Mucosa of stomach (tissue), 1 donor: ENCODE measurements around the gene AK1.
A peak's percentile ranks its signal among the peaks of the same experiment; 100 is the strongest.

Experiments used
- H3K27me3 ChIP-seq: one replicate; pipeline ENCODE4 v1.7.0; 2013; ENCODE audit warnings: mild to moderate bottlenecking, low read length; ENCODE audit not compliant: control insufficient read depth, insufficient read depth
- H3K36me3 ChIP-seq: one replicate; pipeline ENCODE4 v1.7.0; 2013; ENCODE audit warnings: low read length; ENCODE audit not compliant: control insufficient read depth, insufficient read depth
- H3K4me1 ChIP-seq: one replicate; pipeline ENCODE4 v1.7.0; 2013; ENCODE audit warnings: mild to moderate bottlenecking, low read length; ENCODE audit not compliant: control insufficient read depth, insufficient read depth
- H3K4me3 ChIP-seq: one replicate; pipeline ENCODE4 v1.7.0; 2013; ENCODE audit warnings: low read length
- H3K9ac ChIP-seq: one replicate; pipeline ENCODE4 v1.7.0; 2013; ENCODE audit warnings: mild to moderate bottlenecking, low read length, moderate library complexity
- H3K9me3 ChIP-seq: one replicate; pipeline ENCODE4 v1.7.0; 2013; ENCODE audit warnings: mild to moderate bottlenecking, low read length, moderate library complexity; ENCODE audit not compliant: control insufficient read depth
- donor health status: Pancreatic carcinoma.

AK1 gene

DNA sequence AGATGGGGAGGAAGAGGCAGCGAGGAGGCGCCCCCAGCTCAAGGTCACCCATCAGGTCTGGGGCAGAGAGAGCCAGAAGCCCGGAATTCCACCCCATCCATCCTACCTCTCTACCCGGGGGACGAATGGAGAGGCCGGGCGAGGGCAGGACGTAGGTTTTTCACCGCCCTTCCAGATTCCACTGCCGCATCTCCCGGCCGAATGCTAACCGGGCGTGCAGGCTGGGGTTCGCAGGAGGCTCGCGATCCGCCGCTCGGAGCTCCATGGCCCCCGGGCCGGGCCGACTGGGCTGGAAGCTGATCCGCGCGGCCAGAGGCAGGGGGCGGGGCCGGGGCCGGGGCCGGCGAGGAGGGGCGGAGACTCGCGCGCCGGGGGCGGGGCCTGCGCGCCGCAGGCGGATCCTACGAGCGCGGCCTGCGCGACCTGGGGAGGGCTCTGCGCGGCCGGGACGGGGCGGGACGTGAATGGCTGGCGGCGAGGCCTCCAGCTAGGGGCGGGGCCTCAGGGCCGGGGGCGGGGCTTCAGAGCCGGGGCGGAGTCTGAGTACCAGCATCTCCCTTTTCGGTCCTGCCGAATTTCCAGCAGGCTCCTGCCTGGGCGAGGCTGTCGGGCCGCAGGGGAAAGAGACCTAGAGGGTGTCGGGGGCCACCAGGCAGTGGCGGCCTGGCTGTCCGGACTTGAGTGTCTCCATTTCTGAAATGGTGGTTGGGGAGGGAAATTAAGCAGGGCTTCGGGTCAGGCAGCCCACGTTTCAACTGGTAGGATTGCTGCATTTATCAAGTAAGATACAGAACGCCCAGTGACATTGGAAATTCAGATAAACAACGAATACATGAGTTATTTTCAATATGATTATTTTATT is 39.5 kb upstream of the AK1 start, which contains the start of gene ST6GALNAC4:
Gene ST6GALNAC4 (minus strand): TSS at position 322 of the 862 bp plus-strand sequence. CDS start 622 bp downstream, outside the sequence.
- no peaks in the 10 kb centered on the region for H3K27me3 ChIP-seq
- peaks cover 58% of the 10 kb centered on the region for H3K4me1 ChIP-seq
- no peak within 1 kb of the TSS for H3K4me3 ChIP-seq
- H3K36me3 ChIP-seq: no peaks in the 10 kb centered on the region
- no peaks in the 10 kb centered on the region for H3K9me3 ChIP-seq
- peak within 1 kb of the TSS; percentile 56 for H3K9ac ChIP-seq

DNA sequence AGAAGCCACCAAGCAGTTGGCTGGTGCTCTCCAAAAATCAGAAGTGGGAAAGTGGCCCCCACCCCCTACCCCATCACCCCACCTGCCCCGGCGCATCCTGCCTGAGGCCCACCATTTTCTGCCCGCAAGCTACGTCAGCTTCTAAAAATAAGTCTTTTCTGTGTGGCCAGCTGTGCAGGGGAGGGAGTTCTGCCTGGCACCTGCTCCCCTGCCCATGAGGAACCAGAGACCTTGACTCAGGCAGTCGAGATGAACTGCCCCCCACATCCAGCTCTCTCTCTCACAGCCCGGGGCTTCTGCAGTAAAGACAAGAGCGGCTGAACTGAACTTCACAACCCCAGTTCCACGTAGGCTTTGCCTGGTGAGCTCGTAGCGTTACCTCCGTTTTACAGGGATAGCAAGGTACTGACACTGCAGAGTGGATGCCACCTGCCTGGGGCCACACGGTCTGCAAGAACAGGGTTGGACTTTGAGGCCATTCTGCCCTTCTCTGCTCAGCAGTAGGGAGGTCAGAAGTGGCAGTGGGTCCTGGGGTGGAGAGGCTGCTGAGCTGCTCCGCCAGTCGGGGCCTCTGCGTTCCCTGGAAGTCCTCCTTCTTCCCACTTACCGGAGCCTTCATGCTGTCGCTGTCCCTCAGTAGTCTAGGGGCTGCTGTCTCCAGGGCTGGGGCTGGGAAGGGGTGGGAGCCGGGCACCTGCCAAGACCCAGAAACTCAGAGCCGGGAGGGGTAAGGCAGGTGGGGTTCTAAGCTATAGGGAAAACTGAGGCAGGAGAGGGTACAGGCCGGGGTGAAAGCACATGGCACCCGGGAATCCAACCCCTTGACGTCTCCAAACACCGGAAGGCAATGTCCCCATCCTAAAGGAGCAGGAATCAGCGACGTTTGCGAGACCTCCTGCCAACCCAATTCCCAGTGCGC is 38.6 kb upstream of the AK1 start:
- peaks cover 61% of the 10 kb centered on the region for H3K4me1 ChIP-seq
- no peaks in the 10 kb centered on the region for H3K9me3 ChIP-seq
- no peak overlapping the region for H3K4me3 ChIP-seq
- H3K27me3 ChIP-seq: no peaks in the 10 kb centered on the region
- peak overlapping the region; percentile 56 for H3K9ac ChIP-seq
- no peaks in the 10 kb centered on the region for H3K36me3 ChIP-seq

DNA sequence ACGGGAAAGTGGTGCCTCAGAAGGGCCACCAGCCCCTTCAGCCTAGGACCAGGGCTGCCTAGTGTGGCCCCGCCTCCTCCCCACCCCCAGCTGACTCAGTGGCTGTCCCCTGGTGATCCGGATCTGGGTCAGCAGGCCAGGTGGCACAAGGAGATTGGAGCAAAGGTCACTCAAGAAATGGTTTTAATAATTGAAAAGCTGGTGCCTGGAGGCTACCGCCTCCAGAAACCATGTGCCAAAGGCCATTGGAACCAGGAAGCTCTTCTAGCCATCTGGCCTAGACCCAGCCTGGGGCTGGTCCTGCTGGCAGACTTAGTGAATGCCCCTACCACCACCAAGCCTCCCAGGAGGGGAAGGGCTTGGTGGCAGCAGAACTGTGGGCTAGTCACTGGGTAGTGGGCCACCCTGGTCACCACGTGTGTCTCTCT is 37.9 kb upstream of the AK1 start:
- Histone ChIP-seq H3K36me3 (no peaks in the 10 kb centered on the region), H3K4me3 (no peak overlapping the region), H3K9me3 (no peaks in the 10 kb centered on the region), H3K27me3 (no peaks in the 10 kb centered on the region), H3K4me1 (peaks cover 61% of the 10 kb centered on the region), H3K9ac (no peak overlapping the region)

DNA sequence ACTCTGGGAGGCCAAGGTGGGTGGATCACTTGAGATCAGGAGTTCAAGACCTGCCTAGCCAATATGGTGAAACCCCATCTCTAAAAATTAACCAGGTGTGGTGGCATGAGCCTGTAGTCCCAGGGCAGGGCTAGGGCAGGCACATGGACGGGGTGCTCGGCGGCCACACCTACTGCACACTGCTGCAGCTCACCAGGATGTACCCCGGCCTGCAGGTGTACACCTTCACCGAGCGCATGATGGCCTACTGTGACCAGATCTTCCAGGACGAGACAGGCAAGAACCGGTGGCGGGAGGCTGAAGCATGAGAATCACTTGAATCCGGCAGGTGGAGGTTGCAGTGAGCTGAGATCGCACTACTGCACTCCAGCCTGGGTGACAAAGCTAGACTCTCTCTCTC is 36.2 kb upstream of the AK1 start:
- Histone ChIP-seq H3K36me3 (no peaks in the 10 kb centered on the region), H3K4me1 (peaks cover 51% of the 10 kb centered on the region), H3K9ac (no peak overlapping the region), H3K4me3 (no peak overlapping the region), H3K9me3 (no peaks in the 10 kb centered on the region), H3K27me3 (no peaks in the 10 kb centered on the region)

DNA sequence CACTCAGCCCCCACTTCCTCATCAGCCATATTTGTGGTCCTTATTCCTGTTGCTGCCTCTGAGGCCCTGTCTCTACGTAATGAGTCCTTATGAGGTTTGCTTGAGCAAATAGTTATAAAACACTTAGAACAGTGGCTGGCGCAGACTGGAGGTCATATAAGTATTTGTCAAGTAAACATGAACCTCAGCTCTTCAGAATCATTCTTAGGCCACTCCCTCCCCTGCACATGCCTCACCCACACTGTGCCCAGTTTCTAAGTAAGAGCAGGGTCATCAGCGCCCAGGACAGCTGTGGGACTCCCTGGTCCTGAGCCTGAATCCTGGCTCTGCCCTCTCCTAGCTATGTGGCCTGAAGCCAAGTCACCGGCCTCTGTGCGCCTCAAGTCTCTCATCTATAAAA is 35.4 kb upstream of the AK1 start:
- Histone ChIP-seq H3K9ac (no peak overlapping the region), H3K36me3 (no peaks in the 10 kb centered on the region), H3K4me1 (peaks cover 43% of the 10 kb centered on the region), H3K9me3 (no peaks in the 10 kb centered on the region), H3K27me3 (no peaks in the 10 kb centered on the region), H3K4me3 (no peak overlapping the region)

DNA sequence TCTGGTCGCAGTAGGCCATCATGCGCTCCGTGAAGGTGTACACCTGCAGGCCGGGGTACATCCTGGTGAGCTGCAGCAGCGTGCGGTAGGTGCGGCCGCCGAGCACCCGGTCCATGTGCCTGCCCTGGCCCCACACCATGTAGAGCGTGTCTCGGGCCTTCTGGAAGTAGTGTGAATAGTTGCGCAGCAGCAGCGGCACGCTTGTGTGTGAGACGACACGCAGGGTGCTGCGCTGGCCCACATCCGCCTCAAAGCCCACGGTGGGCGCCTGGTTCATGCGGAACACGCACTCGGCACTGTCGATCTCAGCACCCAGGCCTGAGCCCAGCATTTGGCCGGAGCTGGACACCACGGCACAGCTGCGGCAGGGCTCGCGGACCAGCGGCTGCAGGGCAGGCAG is 34.8 kb upstream of the AK1 start:
- Histone ChIP-seq H3K4me1 (peaks cover 38% of the 10 kb centered on the region), H3K4me3 (no peak overlapping the region), H3K9ac (no peak overlapping the region), H3K9me3 (no peaks in the 10 kb centered on the region), H3K27me3 (no peaks in the 10 kb centered on the region), H3K36me3 (no peaks in the 10 kb centered on the region)

DNA sequence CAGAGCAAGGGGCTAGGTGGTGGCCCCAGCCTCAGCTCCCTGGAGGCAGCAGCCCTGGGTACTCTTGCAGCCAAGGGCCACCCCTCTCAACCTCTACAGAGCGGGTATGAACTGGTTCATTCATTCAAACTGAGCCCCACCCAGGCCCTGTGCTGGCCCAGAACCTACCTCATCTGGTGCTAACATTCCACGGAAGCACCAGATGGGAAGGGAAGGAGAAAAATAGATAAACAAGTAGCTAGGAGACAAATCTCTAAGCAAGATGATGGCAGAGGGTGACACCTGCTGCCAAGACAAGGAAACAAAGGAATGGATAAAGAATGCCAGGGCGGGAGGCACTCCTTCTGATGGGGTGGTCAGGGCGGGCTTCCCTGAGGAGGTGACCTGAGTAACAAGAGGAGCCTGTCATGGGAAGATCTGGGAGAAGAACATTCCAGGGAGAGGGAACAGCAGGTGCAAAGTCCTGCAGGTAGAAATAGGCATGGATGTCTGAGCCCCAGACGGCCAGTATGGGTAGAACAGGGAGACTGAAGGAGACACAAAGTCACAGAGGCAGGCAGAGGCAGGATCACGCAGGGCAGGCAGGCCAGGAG is 33.2 kb upstream of the AK1 start:
- no peaks in the 10 kb centered on the region for H3K27me3 ChIP-seq
- H3K4me3 ChIP-seq: no peak overlapping the region
- no peak overlapping the region for H3K9ac ChIP-seq
- peaks cover 37% of the 10 kb centered on the region for H3K4me1 ChIP-seq
- H3K9me3 ChIP-seq: no peaks in the 10 kb centered on the region
- no peaks in the 10 kb centered on the region for H3K36me3 ChIP-seq

DNA sequence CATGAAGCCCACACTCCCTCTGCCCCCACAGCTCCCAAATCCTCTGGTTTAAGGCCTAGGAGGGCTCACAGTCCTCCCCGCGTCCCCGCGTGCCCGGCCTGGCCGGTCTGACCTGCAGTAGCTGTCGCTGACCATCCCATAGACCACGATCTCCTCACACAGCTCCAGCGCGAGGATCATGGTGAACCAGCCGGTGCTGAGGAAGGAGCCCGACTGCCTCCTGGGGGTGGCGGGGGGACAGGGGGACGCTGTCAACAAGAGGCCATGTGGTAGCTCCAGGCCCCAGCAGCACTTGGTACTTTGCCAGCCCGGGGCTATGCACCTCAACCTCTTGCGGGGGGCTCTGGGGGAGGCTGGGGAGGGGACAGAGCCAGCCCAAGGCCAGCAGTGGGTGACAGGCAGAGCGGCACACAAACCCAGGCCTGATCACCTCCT is 32.4 kb upstream of the AK1 start:
- H3K4me1 ChIP-seq: peaks cover 37% of the 10 kb centered on the region
- no peak overlapping the region for H3K9ac ChIP-seq
- H3K36me3 ChIP-seq: no peaks in the 10 kb centered on the region

DNA sequence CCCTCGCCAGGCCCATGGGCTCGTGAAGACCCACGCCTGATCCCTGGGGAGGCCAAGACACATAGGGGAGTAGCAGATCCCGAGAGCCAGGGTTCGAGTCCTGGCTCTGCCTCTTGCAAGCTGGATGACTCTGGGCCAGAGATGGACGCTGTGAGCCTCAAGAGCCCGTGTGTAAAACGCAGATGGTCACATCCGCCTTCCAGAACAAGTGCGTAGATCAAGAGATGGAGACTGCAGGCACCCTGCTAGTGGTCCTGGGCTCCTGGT is 31.1 kb upstream of the AK1 start:
- no peaks in the 10 kb centered on the region for H3K27me3 ChIP-seq
- H3K9me3 ChIP-seq: no peaks in the 10 kb centered on the region
- H3K4me3 ChIP-seq: no peak overlapping the region
- no peaks in the 10 kb centered on the region for H3K36me3 ChIP-seq
- H3K4me1 ChIP-seq: peaks cover 43% of the 10 kb centered on the region
- H3K9ac ChIP-seq: no peak overlapping the region

More for the DNA sequence above, 32.4 kb upstream of the AK1 start:
- H3K9me3 ChIP-seq: no peaks in the 10 kb centered on the region
- no peaks in the 10 kb centered on the region for H3K27me3 ChIP-seq
- H3K4me3 ChIP-seq: no peak overlapping the region

DNA sequence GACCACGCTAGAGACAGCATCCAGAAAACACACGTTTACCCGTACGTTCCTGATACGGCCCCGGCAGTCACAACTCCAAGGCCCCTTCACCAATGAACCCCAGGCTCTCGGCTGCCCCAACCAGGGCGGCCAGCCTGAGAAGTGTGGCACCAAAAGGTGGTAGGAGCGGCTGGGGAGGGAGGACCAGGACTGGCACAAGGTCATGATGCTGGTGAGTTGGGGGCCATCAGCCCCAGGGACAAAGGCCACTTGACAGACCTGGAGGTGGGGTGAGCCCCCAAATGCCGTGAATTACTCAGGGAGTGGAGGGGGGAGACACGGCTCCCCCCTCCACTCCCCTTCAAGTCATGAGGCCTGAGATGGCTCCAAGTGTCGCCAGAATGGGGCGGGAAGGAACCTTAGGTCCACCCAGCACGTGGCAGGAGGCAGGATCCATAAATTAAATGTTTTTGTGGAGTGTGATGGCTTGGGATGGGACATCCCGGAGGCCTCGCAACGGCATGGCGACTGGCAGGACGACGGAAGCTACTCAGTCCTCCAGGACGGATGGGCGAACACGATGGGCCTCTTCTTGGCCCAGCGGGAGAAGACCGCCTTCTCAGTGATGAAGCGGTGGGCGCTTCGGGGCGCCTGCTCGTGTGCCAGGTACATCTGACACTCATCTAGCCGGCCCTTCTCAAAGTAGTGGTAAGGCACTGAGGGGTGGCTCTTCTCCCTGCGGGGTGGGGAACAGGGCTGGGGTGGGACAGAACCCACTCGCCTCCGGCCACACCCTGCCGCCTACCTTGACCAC is 30.6 kb upstream of the AK1 start:
- H3K9ac ChIP-seq: no peak overlapping the region
- no peak overlapping the region for H3K4me3 ChIP-seq
- H3K27me3 ChIP-seq: no peaks in the 10 kb centered on the region
- no peaks in the 10 kb centered on the region for H3K9me3 ChIP-seq
- peaks cover 45% of the 10 kb centered on the region for H3K4me1 ChIP-seq
- no peaks in the 10 kb centered on the region for H3K36me3 ChIP-seq

DNA sequence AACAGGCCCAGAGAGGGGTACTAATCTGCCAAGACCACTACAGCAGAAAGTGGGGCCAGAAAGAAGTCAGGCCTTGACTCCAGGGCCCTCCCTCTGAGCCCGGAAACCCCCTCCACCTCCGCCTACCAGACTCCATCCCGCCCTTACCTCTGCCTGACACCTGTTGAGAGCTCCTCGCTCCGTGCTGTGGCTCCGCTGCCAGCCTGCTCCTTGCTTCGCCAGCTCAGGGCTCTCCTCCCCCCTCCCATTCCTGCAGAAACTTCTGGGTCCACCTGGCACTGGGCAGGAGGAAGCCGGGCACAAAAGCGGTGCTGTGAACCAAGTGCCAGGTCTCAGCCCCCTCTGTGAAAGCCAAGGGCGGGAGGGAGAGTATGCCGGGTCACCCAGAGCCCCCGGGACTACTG is 28.3 kb upstream of the AK1 start:
- Histone ChIP-seq H3K4me3 (no peak overlapping the region), H3K27me3 (no peaks in the 10 kb centered on the region), H3K36me3 (no peaks in the 10 kb centered on the region), H3K9ac (no peak overlapping the region), H3K9me3 (no peaks in the 10 kb centered on the region), H3K4me1 (peaks cover 32% of the 10 kb centered on the region)
